HCT116 (cell line): ENCODE results near the gene SH3BP4. TPM values are rescaled to one million over a fixed set of nuclear protein-coding genes. Genes with fewer than 3 reads are reported as not detected.

Experiments
- ATAC-seq: fragments of 200-7000 bp; cut with Tn5 transposase; 2 replicates; pipeline ENCODE4 v1.9.1; 2020; ENCODE audit warnings: mild to moderate bottlenecking, moderate library complexity
- BruUV-seq: library from RNA; stranded (reverse); fragments of 400-500 nt; replicated peaks from 2 replicates; lab custom pipeline; 2021; lab: Mats Ljungman, UMichigan
- CTCF ChIA-PET: fragments of 300-600 bp; sonication (Branson Sonifier 250); formaldehyde crosslinking; loops from one replicate; lab custom pipeline; 2021; ENCODE audit warnings: antibody characterized with exemption; lab: Charles Lee
- POLR2A ChIA-PET: fragments of 300-600, 350-600 bp; sonication (Branson Sonifier 250); formaldehyde crosslinking; loops from one replicate; lab custom pipeline; 2021; ENCODE audit warnings: antibody characterized with exemption; lab: Charles Lee
- RAD21 ChIA-PET, 2 experiments: fragments of 300-600 bp; sonication (Branson Sonifier 250); formaldehyde crosslinking; loops; one replicate each; lab custom pipeline; 2023; ENCODE audit warnings: low total read pairs in 2 of 2; ENCODE audit not compliant: uncharacterized antibody in 2 of 2, unreplicated experiment in 2 of 2, low non-redundant PET in 1 of 2; lab: Charles Lee
- DNase-seq: peaks from one replicate; pipeline ENCODE4 v3.0.0-alpha.2; 2010; ENCODE audit warnings: low read depth, low spot score
- H2AFZ ChIP-seq: fragments of 200-600 bp; shearing (Covaris generic), sonication (generic); 2 replicates; pipeline ENCODE4 v1.6.1; 2017; ENCODE audit warnings: low read depth, mixed run types, mixed read lengths, antibody characterized with exemption, low read length; ENCODE audit not compliant: poor library complexity, severe bottlenecking
- H3K27ac ChIP-seq: 2 replicates; pipeline ENCODE4 v1.5.1; 2012; ENCODE audit warnings: low read depth, low read length
- H3K27me3 ChIP-seq: fragments of 200-600 bp; sonication (generic); 2 replicates; pipeline ENCODE4 v1.6.1; 2016; ENCODE audit warnings: mixed run types, low read length, mixed read lengths; ENCODE audit not compliant: insufficient read depth
- H3K36me3 ChIP-seq, 2 experiments: fragments of 200-500 bp in 1 of 2; fragments of 200-600 bp in 1 of 2; sonication (Bioruptor generic) in 1 of 2; sonication (generic) in 1 of 2; 2 replicates each; pipeline versions ENCODE4 v1.5.1 to v1.6.1; 2014 to 2016; ENCODE audit warnings: low read length in 2 of 2, inconsistent platforms in 1 of 2, mixed read lengths in 1 of 2, mixed run types in 1 of 2; ENCODE audit not compliant: insufficient read depth in 2 of 2, control insufficient read depth in 1 of 2
- H3K4me1 ChIP-seq, 2 experiments: fragments of 200-600 bp in 1 of 2; sonication (generic) in 1 of 2; 2 replicates each; pipeline versions ENCODE4 v1.5.1 to v1.6.1; 2012 to 2017; ENCODE audit warnings: low read length in 2 of 2, inconsistent platforms in 1 of 2, mild to moderate bottlenecking in 1 of 2, mixed read lengths in 1 of 2, mixed run types in 1 of 2, moderate library complexity in 1 of 2; ENCODE audit not compliant: insufficient read depth in 2 of 2, control insufficient read depth in 1 of 2
- H3K4me2 ChIP-seq: fragments of 200-600 bp; sonication (generic); 2 replicates; pipeline ENCODE4 v1.6.1; 2017; ENCODE audit warnings: mixed run types, low read length, mixed read lengths
- H3K4me3 ChIP-seq, 2 experiments: fragments of 200-600 bp in 1 of 2; sonication (generic) in 1 of 2; replicated peaks in 1 of 2; 2 replicates each; pipeline ENCODE4 v1.5.1; 2011 to 2016; ENCODE audit warnings: low read length in 2 of 2, control low read depth in 1 of 2, low read depth in 1 of 2, mild to moderate bottlenecking in 1 of 2, mixed read lengths in 1 of 2, mixed run types in 1 of 2
- H3K79me2 ChIP-seq: fragments of 200-600 bp; sonication (generic); 2 replicates; pipeline ENCODE4 v1.6.1; 2017; ENCODE audit warnings: mild to moderate bottlenecking, mixed run types, low read length, moderate library complexity, mixed read lengths; ENCODE audit not compliant: insufficient read depth
- H3K9ac ChIP-seq: fragments of 200-600 bp; sonication (generic); 2 replicates; pipeline ENCODE4 v1.6.1; 2016; ENCODE audit warnings: low read length, mixed read lengths
- H3K9me2 ChIP-seq: fragments of 200-600 bp; sonication (generic), shearing (Covaris generic); 2 replicates; pipeline ENCODE4 v1.6.1; 2017; ENCODE audit warnings: mixed run types, mild to moderate bottlenecking, moderate library complexity; ENCODE audit not compliant: insufficient read depth
- H3K9me3 ChIP-seq, 2 experiments: fragments of 200-500 bp in 1 of 2; fragments of 200-600 bp in 1 of 2; sonication (Bioruptor generic) in 1 of 2; sonication (generic) in 1 of 2; 2 replicates each; pipeline ENCODE4 v1.6.1; 2014 to 2017; ENCODE audit warnings: low read length in 2 of 2, mixed read lengths in 2 of 2, inconsistent platforms in 1 of 2, low read depth in 1 of 2, mild to moderate bottlenecking in 1 of 2, mixed run types in 1 of 2, moderate library complexity in 1 of 2; ENCODE audit not compliant: control insufficient read depth in 1 of 2, insufficient read depth in 1 of 2
- H4K20me1 ChIP-seq: fragments of 200-600 bp; sonication (generic), shearing (Covaris generic); 2 replicates; pipeline ENCODE4 v1.6.1; 2017; ENCODE audit warnings: mixed run types, mild to moderate bottlenecking, moderate library complexity; ENCODE audit not compliant: insufficient read depth
- CBX3 ChIP-seq: IDR thresholded peaks from 2 replicates; pipeline ENCODE4 v1.6.1; 2012; ENCODE audit warnings: low read depth
- CEBPB ChIP-seq: IDR thresholded peaks from 2 replicates; pipeline ENCODE4 v1.6.1; 2012; ENCODE audit warnings: low read depth
- EGR1 ChIP-seq: IDR thresholded peaks from 2 replicates; pipeline ENCODE4 v1.6.1; 2012; ENCODE audit warnings: low read depth
- ELF1 ChIP-seq: IDR thresholded peaks from 2 replicates; pipeline ENCODE4 v1.6.1; 2012; ENCODE audit warnings: low read depth, borderline replicate concordance
- EZH2 ChIP-seq: fragments of 200-600 bp; sonication (generic); IDR thresholded peaks from 2 replicates; pipeline ENCODE4 v1.6.1; 2017; ENCODE audit warnings: antibody characterized with exemption, mixed run types
- EZH2phosphoT487 ChIP-seq: fragments of 200-600 bp; IDR thresholded peaks from 2 replicates; pipeline ENCODE4 v1.6.1; 2018; ENCODE audit warnings: antibody characterized with exemption, borderline replicate concordance
- FOSL1 ChIP-seq: IDR thresholded peaks from 2 replicates; pipeline ENCODE4 v1.6.1; 2012; ENCODE audit warnings: low read depth
- JUND ChIP-seq: IDR thresholded peaks from 2 replicates; pipeline ENCODE4 v1.6.1; 2012
- SIN3A ChIP-seq: IDR thresholded peaks from 2 replicates; pipeline ENCODE4 v1.6.1; 2012; ENCODE audit warnings: low read depth
- SP1 ChIP-seq: IDR thresholded peaks from 2 replicates; pipeline ENCODE4 v1.6.1; 2012; ENCODE audit warnings: low read depth
- SRF ChIP-seq: IDR thresholded peaks from 2 replicates; pipeline ENCODE4 v1.6.1; 2012; ENCODE audit warnings: low read depth
- YY1 ChIP-seq: IDR thresholded peaks from 2 replicates; pipeline ENCODE4 v1.6.1; 2011; ENCODE audit warnings: low read length, low read depth, moderate library complexity, mild to moderate bottlenecking; ENCODE audit not compliant: insufficient replicate concordance; ENCODE audit errors: extremely low read depth
- ZFX ChIP-seq: fragments of 450-650 bp; IDR thresholded peaks from 2 replicates; pipeline ENCODE4 v1.6.1; 2017
- intact Hi-C: fragments of 100-400 bp; cut with micrococcal nuclease; formaldehyde crosslinking; loops from 2 replicates; pipeline ENCODE4 v1.10.0; 2022
- total RNA-seq: library from RNA; stranded (reverse); gene quantifications from one replicate; pipeline ENCODE4 v1.2.1, GENCODE V29; 2021; ENCODE audit not compliant: unreplicated experiment
- TF ChIP-seq, protein P1 (sequence below): IDR thresholded peaks from 2 replicates; pipeline ENCODE4 v1.6.1; 2012; ENCODE audit warnings: low read depth
- TF ChIP-seq, protein P2 (sequence below), 3 experiments: fragments of 200-600 bp in 1 of 3; sonication (generic) in 1 of 3; IDR thresholded peaks in 2 of 3; conservative IDR thresholded peaks in 1 of 3; 2 replicates each; pipeline ENCODE4 v1.5.1; 2012 to 2017; ENCODE audit warnings: low read depth in 2 of 3, low read length in 2 of 3, antibody characterized with exemption in 1 of 3, borderline replicate concordance in 1 of 3, control low read depth in 1 of 3, mild to moderate bottlenecking in 1 of 3, mixed read lengths in 1 of 3, mixed run types in 1 of 3, moderate library complexity in 1 of 3; ENCODE audit not compliant: insufficient read depth in 1 of 3
- TF ChIP-seq, protein P3 (sequence below): IDR thresholded peaks from 2 replicates; pipeline ENCODE4 v1.6.1; 2012
- TF ChIP-seq, protein P4 (sequence below): IDR thresholded peaks from 2 replicates; pipeline ENCODE4 v1.6.1; 2011; ENCODE audit warnings: mild to moderate bottlenecking, low read length, moderate library complexity; ENCODE audit not compliant: insufficient replicate concordance; ENCODE audit errors: extremely low read depth

SH3BP4 gene
- total RNA-seq, 1 experiment from 2014 or later: 32.9 TPM

- RAD21 ChIA-PET: interaction anchor here in 1 of 2 experiments (0.7 kb wide), 1 partner anchor 269 kb away, joined by 5 read pairs; no protein-coding TSS in a partner anchor
- no peak overlapping the region for H3K9ac ChIP-seq
- DNase-seq: no peak
- no peak for ATAC-seq
- no peak overlapping the region for H2AFZ ChIP-seq
- peaks cover 88% of the 10 kb centered on the region for H3K79me2 ChIP-seq
- BruUV-seq: no TSS peak
- CTCF ChIA-PET: no interaction called here
- H4K20me1 ChIP-seq: no peaks in the 10 kb centered on the region
- no peak overlapping the region for H3K4me3 ChIP-seq
- intact Hi-C loops: no loop called here
- H3K27me3 ChIP-seq: no peaks in the 10 kb centered on the region
- no peaks in the 10 kb centered on the region for H3K9me3 ChIP-seq
- no peaks in the 10 kb centered on the region for H3K9me2 ChIP-seq
- H3K36me3 ChIP-seq: no peaks in the 10 kb centered on the region
- no peak overlapping the region for H3K4me2 ChIP-seq
- H3K4me1 ChIP-seq: peaks cover 28 to 48% of the 10 kb centered on the region in 2 experiments
- TF ChIP-seq, protein P1, sequence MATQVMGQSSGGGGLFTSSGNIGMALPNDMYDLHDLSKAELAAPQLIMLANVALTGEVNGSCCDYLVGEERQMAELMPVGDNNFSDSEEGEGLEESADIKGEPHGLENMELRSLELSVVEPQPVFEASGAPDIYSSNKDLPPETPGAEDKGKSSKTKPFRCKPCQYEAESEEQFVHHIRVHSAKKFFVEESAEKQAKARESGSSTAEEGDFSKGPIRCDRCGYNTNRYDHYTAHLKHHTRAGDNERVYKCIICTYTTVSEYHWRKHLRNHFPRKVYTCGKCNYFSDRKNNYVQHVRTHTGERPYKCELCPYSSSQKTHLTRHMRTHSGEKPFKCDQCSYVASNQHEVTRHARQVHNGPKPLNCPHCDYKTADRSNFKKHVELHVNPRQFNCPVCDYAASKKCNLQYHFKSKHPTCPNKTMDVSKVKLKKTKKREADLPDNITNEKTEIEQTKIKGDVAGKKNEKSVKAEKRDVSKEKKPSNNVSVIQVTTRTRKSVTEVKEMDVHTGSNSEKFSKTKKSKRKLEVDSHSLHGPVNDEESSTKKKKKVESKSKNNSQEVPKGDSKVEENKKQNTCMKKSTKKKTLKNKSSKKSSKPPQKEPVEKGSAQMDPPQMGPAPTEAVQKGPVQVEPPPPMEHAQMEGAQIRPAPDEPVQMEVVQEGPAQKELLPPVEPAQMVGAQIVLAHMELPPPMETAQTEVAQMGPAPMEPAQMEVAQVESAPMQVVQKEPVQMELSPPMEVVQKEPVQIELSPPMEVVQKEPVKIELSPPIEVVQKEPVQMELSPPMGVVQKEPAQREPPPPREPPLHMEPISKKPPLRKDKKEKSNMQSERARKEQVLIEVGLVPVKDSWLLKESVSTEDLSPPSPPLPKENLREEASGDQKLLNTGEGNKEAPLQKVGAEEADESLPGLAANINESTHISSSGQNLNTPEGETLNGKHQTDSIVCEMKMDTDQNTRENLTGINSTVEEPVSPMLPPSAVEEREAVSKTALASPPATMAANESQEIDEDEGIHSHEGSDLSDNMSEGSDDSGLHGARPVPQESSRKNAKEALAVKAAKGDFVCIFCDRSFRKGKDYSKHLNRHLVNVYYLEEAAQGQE: no peak
- TF ChIP-seq, protein P2, sequence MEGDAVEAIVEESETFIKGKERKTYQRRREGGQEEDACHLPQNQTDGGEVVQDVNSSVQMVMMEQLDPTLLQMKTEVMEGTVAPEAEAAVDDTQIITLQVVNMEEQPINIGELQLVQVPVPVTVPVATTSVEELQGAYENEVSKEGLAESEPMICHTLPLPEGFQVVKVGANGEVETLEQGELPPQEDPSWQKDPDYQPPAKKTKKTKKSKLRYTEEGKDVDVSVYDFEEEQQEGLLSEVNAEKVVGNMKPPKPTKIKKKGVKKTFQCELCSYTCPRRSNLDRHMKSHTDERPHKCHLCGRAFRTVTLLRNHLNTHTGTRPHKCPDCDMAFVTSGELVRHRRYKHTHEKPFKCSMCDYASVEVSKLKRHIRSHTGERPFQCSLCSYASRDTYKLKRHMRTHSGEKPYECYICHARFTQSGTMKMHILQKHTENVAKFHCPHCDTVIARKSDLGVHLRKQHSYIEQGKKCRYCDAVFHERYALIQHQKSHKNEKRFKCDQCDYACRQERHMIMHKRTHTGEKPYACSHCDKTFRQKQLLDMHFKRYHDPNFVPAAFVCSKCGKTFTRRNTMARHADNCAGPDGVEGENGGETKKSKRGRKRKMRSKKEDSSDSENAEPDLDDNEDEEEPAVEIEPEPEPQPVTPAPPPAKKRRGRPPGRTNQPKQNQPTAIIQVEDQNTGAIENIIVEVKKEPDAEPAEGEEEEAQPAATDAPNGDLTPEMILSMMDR (IDR thresholded peaks at IDR 0.05 in 2 of 3, conservative IDR thresholded peaks at IDR 0.05 in 1 of 3; ENCODE audit: borderline replicate concordance in 1 of 3, insufficient read depth in 1 of 3, low read depth in 2 of 3, low read length in 2 of 3): no peak
- TF ChIP-seq, protein P3, sequence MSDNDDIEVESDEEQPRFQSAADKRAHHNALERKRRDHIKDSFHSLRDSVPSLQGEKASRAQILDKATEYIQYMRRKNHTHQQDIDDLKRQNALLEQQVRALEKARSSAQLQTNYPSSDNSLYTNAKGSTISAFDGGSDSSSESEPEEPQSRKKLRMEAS: no peak
- TF ChIP-seq EZH2phosphoT487 (no peak), EZH2 (no peak), YY1 (no peak), SIN3A (no peak), ELF1 (no peak), SRF (no peak), EGR1 (no peak), SP1 (no peak), ZFX (no peak), CEBPB (no peak), JUND (no peak), CBX3 (no peak), FOSL1 (no peak)
- TF ChIP-seq, protein P4, sequence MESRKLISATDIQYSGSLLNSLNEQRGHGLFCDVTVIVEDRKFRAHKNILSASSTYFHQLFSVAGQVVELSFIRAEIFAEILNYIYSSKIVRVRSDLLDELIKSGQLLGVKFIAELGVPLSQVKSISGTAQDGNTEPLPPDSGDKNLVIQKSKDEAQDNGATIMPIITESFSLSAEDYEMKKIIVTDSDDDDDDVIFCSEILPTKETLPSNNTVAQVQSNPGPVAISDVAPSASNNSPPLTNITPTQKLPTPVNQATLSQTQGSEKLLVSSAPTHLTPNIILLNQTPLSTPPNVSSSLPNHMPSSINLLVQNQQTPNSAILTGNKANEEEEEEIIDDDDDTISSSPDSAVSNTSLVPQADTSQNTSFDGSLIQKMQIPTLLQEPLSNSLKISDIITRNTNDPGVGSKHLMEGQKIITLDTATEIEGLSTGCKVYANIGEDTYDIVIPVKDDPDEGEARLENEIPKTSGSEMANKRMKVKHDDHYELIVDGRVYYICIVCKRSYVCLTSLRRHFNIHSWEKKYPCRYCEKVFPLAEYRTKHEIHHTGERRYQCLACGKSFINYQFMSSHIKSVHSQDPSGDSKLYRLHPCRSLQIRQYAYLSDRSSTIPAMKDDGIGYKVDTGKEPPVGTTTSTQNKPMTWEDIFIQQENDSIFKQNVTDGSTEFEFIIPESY: no peak
- POLR2A ChIA-PET: interaction anchor here (0.7 kb wide), 1 partner anchor 55 kb away, joined by 3 read pairs; no protein-coding TSS in a partner anchor
- H3K27ac ChIP-seq: no peak overlapping the region
Observed at GRCh38 chr2:234955971-234956509, 4.2 kb downstream of the SH3BP4 start.
